Stimulated activated CD4-positive, alpha-beta T cell treated with anti-CD3 and anti-CD28 coated beads, Interleukin-12 subunit alpha, Interleukin-12 subunit beta, amount 100 ng/mL, for 48 hours (primary cell): ENCODE results near the gene MEGF11.

Source experiments
- DNase-seq, 3 donors: peaks; one replicate each; pipeline ENCODE4 v3.0.0-alpha.2; 2020; ENCODE audit warnings: low read depth in 2 of 3, low spot score in 1 of 3

Gene MEGF11

GRCh38 chr15:66219339-66219738 is 34.2 kb downstream of the MEGF11 start:
- no peak for DNase-seq

- DNase-seq: no peak
These were observed 36.7 kb downstream of the MEGF11 start for GRCh38 chr15:66216806-66217205.

GRCh38 chr15:66215811-66216210 is 37.7 kb downstream of the MEGF11 start:
- DNase-seq: no peak

DNA sequence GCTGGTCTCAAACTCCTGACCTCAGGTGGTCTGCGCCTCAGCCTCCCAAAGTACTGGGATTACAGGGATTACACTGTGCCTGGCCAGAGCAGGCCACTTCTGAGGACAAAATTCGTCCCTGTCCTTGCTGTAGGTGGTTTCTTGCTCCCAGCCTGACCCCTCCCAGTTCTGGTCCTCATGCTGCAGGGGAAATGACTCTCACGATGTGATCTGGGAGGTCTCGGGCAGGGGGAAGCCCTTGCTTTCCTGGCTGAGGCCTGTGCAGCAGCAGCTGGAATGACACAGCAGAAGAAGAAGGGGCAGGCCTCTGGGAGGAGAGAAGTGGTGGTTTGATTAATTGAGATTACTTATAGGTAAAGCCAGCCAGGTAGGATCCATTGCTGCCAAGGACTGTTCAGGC is 39.3 kb downstream of the MEGF11 start:
- no peak for DNase-seq

DNA sequence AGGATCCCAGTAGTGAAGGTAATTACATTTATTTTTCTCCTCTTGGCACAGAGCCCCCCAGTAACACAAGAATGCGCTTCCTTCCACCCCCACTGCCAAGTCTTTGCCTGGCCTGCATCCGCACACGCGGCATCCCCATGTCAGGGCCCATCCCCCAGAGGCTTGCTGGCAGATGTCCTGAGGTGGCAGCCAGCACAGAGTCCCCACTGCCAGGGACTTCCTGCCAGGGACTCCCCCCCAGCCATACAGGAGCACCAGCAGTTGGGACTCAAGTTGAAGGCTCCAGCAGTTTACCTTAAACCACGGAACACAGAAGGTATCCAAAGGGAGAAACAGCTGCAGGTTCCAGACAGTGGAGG is 41.0 kb downstream of the MEGF11 start:
- DNase-seq: no peak

- DNase-seq: no peak
These were observed 41.6 kb downstream of the MEGF11 start for GRCh38 chr15:66211670-66212562.

- no peak for DNase-seq
These were observed 42.9 kb downstream of the MEGF11 start for GRCh38 chr15:66210684-66211083.

DNA sequence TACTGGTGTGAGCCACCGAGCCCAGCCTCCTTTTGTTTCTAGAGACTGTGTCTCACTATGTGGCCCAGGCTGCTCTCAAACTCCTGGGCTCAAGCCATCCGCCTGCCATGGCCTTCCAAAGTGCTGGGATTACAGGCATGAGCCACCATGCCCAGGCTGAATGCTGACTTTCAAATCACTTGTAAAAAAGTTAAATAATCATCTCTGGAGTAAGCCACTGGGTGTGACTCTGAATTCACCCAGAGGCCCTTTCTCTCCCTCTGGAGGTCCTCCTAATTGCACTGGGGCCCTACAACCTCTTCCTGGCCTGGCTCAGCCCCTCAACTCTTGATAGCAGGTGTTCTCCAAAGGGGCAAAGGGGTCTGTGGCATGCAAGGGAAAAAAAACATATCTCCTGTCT is 54.8 kb downstream of the MEGF11 start:
- no peak for DNase-seq

GRCh38 chr15:66196602-66197001 is 56.9 kb downstream of the MEGF11 start:
- no peak for DNase-seq

GRCh38 chr15:66195621-66196230 is 57.8 kb downstream of the MEGF11 start:
- DNase-seq: no peak

GRCh38 chr15:66193066-66193465 is 60.5 kb downstream of the MEGF11 start:
- DNase-seq: no peak

- no peak for DNase-seq
These were observed 62.8 kb downstream of the MEGF11 start for GRCh38 chr15:66190746-66191145.

GRCh38 chr15:66189291-66189690 is 64.3 kb downstream of the MEGF11 start:
- no peak for DNase-seq

- no peak for DNase-seq
These were observed 65.1 kb downstream of the MEGF11 start for GRCh38 chr15:66188464-66188863.

DNA sequence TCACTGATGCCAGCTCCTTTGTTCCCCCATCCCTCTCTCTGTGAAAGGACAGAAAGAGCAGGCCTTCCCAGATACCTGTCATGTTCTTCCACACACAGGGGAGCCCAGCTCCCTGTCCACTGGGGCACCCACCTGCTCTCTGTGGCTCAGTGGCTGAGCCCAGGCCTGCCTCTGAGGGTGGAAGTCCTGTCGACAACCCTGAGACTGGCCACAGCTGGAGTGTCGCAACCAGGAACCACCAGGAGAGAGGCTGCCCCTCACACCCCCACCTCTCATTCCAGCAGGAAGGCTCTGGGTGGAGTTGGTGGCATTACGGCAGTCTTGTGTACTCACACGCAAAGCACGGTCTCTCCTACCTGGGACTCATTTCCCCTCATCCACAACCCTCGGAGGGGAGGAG is 66.3 kb downstream of the MEGF11 start:
- no peak for DNase-seq

GRCh38 chr15:66186049-66186825 is 67.3 kb downstream of the MEGF11 start:
- DNase-seq: no peak

GRCh38 chr15:66184936-66185790 is 68.4 kb downstream of the MEGF11 start:
- no peak for DNase-seq

DNA sequence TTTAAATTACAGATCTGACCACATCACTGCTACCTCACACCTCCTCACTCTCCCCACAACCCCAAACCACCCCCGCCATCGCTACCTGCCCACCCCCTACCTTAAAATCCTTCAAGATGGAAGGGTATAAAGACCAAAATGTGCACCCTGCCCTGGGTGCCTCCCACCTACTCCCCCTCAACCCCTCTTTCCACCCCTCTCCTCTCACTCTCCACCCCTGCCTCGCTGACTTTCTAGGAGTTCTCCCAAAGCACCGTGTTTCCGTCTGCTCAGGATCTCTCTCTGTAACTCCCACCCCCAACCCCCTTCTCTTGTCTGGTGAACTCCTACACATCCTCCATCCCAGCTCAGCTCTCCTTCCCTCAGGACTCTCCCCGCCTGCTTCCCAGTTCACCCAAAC is 69.1 kb downstream of the MEGF11 start:
- no peak for DNase-seq

GRCh38 chr15:66180531-66181097 is 72.9 kb downstream of the MEGF11 start:
- DNase-seq: no peak

- DNase-seq: no peak
These were observed 75.0 kb downstream of the MEGF11 start for GRCh38 chr15:66178531-66178910.
